Fibroblast of lung (primary cell): ENCODE data around the gene COL5A2.

ENCODE experiments used
- CTCF ChIP-seq, 2 donors: IDR thresholded peaks in 1 of 2; conservative IDR thresholded peaks in 1 of 2; 1 replicate in 1 of 2; 2 replicates in 1 of 2; pipeline ENCODE4 v1.5.1; 2011 to 2012; ENCODE audit warnings: low read length in 2 of 2, control low read depth in 1 of 2, inconsistent platforms in 1 of 2, low read depth in 1 of 2, mild to moderate bottlenecking in 1 of 2
- EZH2 ChIP-seq: IDR thresholded peaks from 2 replicates; pipeline ENCODE4 v1.5.1; 2012; ENCODE audit warnings: low read length, control low read depth, mild to moderate bottlenecking; ENCODE audit errors: missing control alignments

DNA sequence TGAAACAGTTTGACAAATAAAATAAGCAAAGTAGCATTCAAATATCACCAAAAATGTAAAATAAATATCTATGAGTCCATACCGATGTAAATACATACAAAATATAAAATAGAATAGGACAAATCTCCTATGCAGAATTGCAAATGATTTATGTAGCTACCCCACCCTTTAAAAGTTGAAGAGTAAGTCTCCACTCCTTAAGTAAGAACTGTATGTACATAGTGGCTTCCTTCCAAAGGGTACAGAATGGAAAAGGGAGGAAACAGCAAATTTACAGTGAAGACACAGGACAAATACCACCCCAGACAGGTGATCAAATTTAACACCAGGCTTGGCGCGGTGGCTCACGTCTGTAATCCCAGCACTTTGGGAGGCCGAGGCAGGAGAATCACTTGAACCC is 40.8 kb downstream of the COL5A2 start:
- TF ChIP-seq CTCF (conservative IDR thresholded peaks at IDR 0.05 in 1 of 2, IDR thresholded peaks at IDR 0.05 in 1 of 2; ENCODE audit: low read depth in 1 of 2, low read length in 2 of 2), result no peak
- no peak for TF ChIP-seq EZH2
